Lower leg skin (tissue), 4 donors: ENCODE measurements around the gene SYNPO2. TPM values are rescaled to one million over a fixed set of nuclear protein-coding genes. Genes with fewer than 3 reads are reported as not detected.
"Not testable (repeated sequence)": the region's sequence is repeated elsewhere in the genome, so short reads cannot be mapped to it uniquely, and the experiment has no call there.

Source experiments
- DNase-seq, 2 donors: peaks; one replicate each; pipeline ENCODE4 v3.0.0-alpha.2; 2019; ENCODE audit warnings: low spot score in 2 of 2
- H3K4me3 ChIP-seq: fragments of 200-600 bp; sonication (generic); 2 replicates; pipeline ENCODE4 v1.5.1; 2017; ENCODE audit warnings: mild to moderate bottlenecking, low read depth; ENCODE audit not compliant: poor library complexity, severe bottlenecking
- POLR2A ChIP-seq, 2 donors: fragments of 450-650 bp; IDR thresholded peaks; one replicate each; pipeline ENCODE4 v1.6.1; 2016 to 2017; ENCODE audit warnings: antibody characterized with exemption in 2 of 2, mild to moderate bottlenecking in 1 of 2, moderate library complexity in 1 of 2
- WGBS, 2 donors: methylation state at CpG; one replicate each; pipeline ENCODE4 v1.1.5; 2018; 5-methylcytosine and 5-hydroxymethylcytosine counted together
- intact Hi-C: fragments of 100-400 bp; cut with DNase I; formaldehyde crosslinking; loops from one replicate; pipeline ENCODE4 v1.15.0; 2023; ENCODE audit warnings: low total_unique reads
- total RNA-seq, 4 donors: library from RNA; depleted of rRNA; stranded (reverse); fragments of >200 nt; gene quantifications; one replicate each; pipeline ENCODE4 v1.1.0, GENCODE V29; 2016
- TF ChIP-seq, protein P1 (sequence below), 3 donors: fragments of 450-650 bp; IDR thresholded peaks; one replicate each; pipeline ENCODE4 v1.5.1; 2016; ENCODE audit warnings: antibody characterized with exemption in 3 of 3, mild to moderate bottlenecking in 3 of 3, moderate library complexity in 2 of 3

SYNPO2 gene
- total RNA-seq, 4 donors from 2014 or later: 13.3 to 38.5 (median 16.1) TPM

DNA sequence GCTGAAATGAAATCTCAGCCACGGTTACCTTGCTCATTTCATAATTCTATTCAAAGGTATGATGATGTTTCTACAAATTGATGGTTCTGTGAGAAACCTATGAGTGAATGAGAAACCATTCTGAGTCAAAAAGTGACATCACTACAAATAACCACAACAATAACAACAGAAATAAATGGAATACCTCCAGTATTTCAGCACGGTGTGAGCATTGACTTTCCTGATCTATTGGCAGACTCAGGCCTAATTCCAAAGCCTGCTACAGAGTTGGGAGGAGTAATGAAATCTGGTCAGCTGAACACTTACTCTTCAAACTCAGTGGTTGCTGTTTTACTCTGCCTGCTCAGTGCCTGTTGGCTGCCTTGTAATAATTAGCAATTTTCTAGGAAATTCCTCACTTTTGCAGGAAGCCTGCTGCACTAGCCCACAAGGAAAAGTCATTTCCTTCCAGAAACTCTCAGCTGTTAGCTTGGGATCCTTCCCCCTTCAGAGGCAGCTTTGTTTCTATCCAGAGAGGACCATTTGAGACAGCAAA lies 18.8 kb upstream of the SYNPO2 start:
- TF ChIP-seq, protein P1, sequence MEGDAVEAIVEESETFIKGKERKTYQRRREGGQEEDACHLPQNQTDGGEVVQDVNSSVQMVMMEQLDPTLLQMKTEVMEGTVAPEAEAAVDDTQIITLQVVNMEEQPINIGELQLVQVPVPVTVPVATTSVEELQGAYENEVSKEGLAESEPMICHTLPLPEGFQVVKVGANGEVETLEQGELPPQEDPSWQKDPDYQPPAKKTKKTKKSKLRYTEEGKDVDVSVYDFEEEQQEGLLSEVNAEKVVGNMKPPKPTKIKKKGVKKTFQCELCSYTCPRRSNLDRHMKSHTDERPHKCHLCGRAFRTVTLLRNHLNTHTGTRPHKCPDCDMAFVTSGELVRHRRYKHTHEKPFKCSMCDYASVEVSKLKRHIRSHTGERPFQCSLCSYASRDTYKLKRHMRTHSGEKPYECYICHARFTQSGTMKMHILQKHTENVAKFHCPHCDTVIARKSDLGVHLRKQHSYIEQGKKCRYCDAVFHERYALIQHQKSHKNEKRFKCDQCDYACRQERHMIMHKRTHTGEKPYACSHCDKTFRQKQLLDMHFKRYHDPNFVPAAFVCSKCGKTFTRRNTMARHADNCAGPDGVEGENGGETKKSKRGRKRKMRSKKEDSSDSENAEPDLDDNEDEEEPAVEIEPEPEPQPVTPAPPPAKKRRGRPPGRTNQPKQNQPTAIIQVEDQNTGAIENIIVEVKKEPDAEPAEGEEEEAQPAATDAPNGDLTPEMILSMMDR (IDR thresholded peaks at IDR 0.05): no peak
- TF ChIP-seq POLR2A (IDR thresholded peaks at IDR 0.05): no peak
- intact Hi-C loops: loop anchor here (5.0 kb wide), 1 partner anchor 1732 kb away; no protein-coding TSS in a partner anchor
- no peak for DNase-seq
- H3K4me3 ChIP-seq: no peak overlapping the region
- WGBS, 2 donors: 39 to 49% methylated on average over 2 of the region's 2 CpGs

DNA sequence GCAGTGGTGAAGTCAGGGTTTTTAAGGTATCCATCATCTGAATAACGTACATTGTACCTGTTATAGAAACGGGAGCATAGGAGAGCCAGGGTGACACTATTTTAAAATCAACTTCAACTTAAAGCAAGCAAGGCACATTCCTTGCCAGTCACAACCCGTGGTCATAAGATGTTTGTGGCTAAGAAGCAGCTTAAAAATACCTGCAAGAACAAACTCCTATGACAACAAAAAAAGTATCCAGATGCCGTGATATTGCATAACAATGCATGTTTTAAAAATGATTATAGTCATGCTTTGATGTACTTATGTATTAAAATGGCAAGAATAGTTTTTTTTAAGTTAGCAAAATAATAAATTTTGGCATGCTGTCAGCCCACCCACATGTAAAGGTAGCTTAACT lies 16.5 kb upstream of the SYNPO2 start:
- intact Hi-C loops: loop anchor here (5.0 kb wide), 1 partner anchor 1730 kb away; no protein-coding TSS in a partner anchor
- TF ChIP-seq, protein P1 (IDR thresholded peaks at IDR 0.05): no peak
- TF ChIP-seq POLR2A (IDR thresholded peaks at IDR 0.05): no peak
- no peak overlapping the region for H3K4me3 ChIP-seq
- WGBS, 2 donors: 61 to 70% methylated on average over 4 of the region's 4 CpGs
- DNase-seq: no peak

DNA sequence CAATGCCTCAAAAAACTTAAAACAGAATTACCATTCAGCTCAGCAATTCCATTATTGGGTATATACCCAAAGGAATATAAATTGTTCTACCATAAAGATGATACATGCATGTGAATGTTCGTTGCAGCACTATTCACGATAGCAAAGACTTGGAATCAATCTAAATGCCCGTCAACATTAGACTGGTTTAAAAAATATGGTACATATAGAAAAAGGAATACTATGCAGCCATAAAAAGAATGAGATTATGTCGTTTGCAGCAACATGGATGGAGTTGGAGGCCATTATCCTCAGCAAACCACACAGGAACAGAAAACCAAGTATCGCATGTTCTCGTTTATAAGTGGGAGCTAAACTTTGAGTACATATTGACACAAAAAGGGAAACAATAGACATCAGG lies 10.9 kb upstream of the SYNPO2 start:
- no peak for DNase-seq
- TF ChIP-seq, protein P1 (IDR thresholded peaks at IDR 0.05): no peak
- TF ChIP-seq POLR2A (IDR thresholded peaks at IDR 0.05): no peak
- 95 to 97% methylated on average over 6 of the region's 6 CpGs for WGBS, 2 donors

DNA sequence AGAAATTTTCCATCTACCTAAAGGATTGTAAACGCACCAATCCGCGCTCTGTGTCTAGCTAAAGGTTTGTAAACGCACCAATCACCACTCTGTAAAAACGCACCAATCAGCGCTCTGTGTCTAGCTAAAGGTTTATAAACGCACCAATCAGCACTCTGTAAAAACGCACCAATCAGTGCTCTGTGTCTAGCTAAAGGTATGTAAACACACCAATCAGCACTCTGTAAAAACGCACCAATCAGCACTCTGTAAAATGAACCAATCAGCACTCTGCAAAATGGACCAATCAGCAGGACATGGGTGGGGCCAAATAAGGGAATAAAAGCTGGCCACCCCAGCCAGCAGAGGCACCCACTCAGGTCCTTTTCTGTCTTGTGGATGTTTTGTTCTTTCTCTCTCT lies 10.1 kb upstream of the SYNPO2 start:
- H3K4me3 ChIP-seq, intact Hi-C loops, DNase-seq: not testable (repeated sequence)
- 95 to 97% methylated on average over 9 of the region's 9 CpGs for WGBS, 2 donors

More for the DNA sequence above, 10.9 kb upstream of the SYNPO2 start:
- H3K4me3 ChIP-seq: no peak overlapping the region
- intact Hi-C loops: no loop called here

DNA sequence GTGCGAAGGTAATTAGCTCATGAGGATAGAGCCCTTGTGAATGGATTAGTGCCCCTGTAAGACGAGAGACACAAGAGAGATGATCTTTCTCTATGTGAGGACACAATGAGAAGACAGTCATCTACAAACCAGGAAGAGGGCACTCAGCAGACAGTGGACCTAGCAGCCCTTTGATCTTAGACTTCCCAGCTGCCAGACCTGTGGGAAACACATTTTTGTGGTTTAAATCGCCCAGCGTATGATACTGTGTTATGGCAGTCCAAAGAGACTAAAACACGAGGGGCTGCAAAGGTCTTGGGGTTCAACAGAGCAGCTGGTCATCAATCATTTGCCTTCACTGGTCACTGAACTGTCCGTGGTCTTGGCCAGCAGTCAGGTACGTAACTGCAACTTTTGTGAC lies 9.2 kb upstream of the SYNPO2 start:
- intact Hi-C loops: no loop called here
- DNase-seq: no peak
- 80 to 84% methylated on average over 7 of the region's 7 CpGs for WGBS, 2 donors
- H3K4me3 ChIP-seq: no peak overlapping the region
- TF ChIP-seq, protein P1 (IDR thresholded peaks at IDR 0.05): no peak
- TF ChIP-seq POLR2A (IDR thresholded peaks at IDR 0.05): no peak

DNA sequence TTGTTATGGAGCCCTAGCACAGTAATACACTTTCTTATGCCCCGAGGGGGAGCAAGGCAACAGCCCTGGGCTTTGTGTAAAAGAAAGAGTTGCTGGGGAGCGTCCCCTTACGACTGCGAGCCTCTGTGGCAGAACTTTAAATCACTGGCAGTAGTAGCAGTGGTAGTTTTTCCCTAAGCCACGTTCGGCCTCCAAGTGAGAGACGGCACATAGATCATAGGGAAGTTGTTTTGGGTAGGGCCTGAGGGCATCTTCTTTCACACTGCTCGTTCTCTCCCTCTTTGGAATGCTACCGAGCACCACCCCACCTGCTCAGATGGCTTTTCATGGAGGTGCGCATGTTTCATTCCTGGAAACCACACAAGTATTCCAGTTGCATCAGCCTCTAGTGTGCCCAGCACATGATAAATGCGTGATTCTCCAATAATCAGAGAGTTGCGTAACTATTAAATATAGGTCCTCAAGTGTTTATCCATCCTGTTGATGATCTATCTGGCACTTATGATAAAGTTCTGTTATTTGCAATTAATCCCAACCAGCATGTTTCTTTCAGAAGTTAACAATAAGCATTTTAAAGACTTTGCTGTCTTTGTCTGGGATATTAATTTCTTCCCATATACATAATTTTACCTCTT lies 7.0 kb upstream of the SYNPO2 start:
- WGBS, 2 donors: 56 to 64% methylated on average over 12 of the region's 12 CpGs
- TF ChIP-seq POLR2A (IDR thresholded peaks at IDR 0.05): no peak
- TF ChIP-seq, protein P1 (IDR thresholded peaks at IDR 0.05): no peak
- H3K4me3 ChIP-seq: no peak overlapping the region
- intact Hi-C loops: no loop called here
- DNase-seq: no peak
